A549 (cell line): ENCODE results near the gene E2F2.

Source experiments
- CTCF ChIP-seq: fragments of >200 bp; sonication (Bioruptor Twin); formaldehyde crosslinking; IDR thresholded peaks from 3 replicates; pipeline ENCODE4 v1.5.1; 2016
- JUNB ChIP-seq: fragments of >200 bp; sonication (Bioruptor Twin); formaldehyde crosslinking; IDR thresholded peaks from 2 replicates; pipeline ENCODE4 v1.6.1; 2016
- POLR2A ChIP-seq: IDR thresholded peaks from 2 replicates; pipeline ENCODE4 v1.6.1; 2012; ENCODE audit warnings: mild to moderate bottlenecking, low read length
- REST ChIP-seq: fragments of 200-600 bp; sonication (generic); IDR thresholded peaks from 2 replicates; pipeline ENCODE4 v1.6.1; 2016; ENCODE audit warnings: antibody characterized with exemption, mild to moderate bottlenecking, moderate library complexity
- TFCP2L1 ChIP-seq: fragments of 250-450 bp; sonication (Bioruptor Pico); IDR thresholded peaks from 2 replicates; pipeline ENCODE4 v1.5.0; 2021; ENCODE audit warnings: mild to moderate bottlenecking
- USF2 ChIP-seq: fragments of 450-650 bp; IDR thresholded peaks from 2 replicates; pipeline ENCODE4 v1.6.1; 2014; ENCODE audit warnings: antibody characterized with exemption

GRCh38 chr1:23539698-23540266 is 8.7 kb upstream of the E2F2 start:
- TF ChIP-seq TFCP2L1 (CRISPR knock-in tag) (no peak), JUNB (no peak), POLR2A (no peak), CTCF (peak; percentile 81), USF2 (no peak), REST (no peak)
